H1 (cell line): ENCODE data around the gene GRIK4. TPM values are rescaled to one million over a fixed set of nuclear protein-coding genes. Genes with fewer than 3 reads are reported as not detected.

ENCODE experiments used
- CTCF ChIA-PET: fragments of 300-600 bp; sonication (Branson Sonifier 250); formaldehyde crosslinking; loops from one replicate; lab custom pipeline; 2021; ENCODE audit not compliant: partially characterized antibody; lab: Charles Lee
- POLR2A ChIA-PET: fragments of 300-600 bp; sonication (Branson Sonifier 250); formaldehyde crosslinking; loops from one replicate; lab custom pipeline; 2021; ENCODE audit warnings: inconsistent platforms; ENCODE audit not compliant: partially characterized antibody; lab: Charles Lee
- DNase-seq, 2 experiments: peaks; one replicate each; pipeline versions ENCODE4 v3.0.0 to v3.0.0-alpha.2; 2010 to 2022; ENCODE audit warnings: low spot score in 2 of 2, low read depth in 1 of 2, mixed read lengths in 1 of 2
- FAIRE-seq: peaks from 2 replicates; lab custom pipeline; 2011; peaks lifted over from hg19 to GRCh38; lab: Jason Lieb, UNC
- H2AFZ ChIP-seq: 2 replicates; pipeline ENCODE4 v1.8.1; 2012; ENCODE audit warnings: low read length, inconsistent platforms
- H2AK5ac ChIP-seq: 2 replicates; pipeline ENCODE4 v1.6.1; 2013; ENCODE audit warnings: low read depth, low read length
- H2BK120ac ChIP-seq: replicated peaks from 2 replicates; pipeline ENCODE3; 2013; ENCODE audit warnings: low read depth, low read length, inconsistent platforms
- H2BK12ac ChIP-seq: 2 replicates; pipeline ENCODE4 v1.6.1; 2013; ENCODE audit warnings: low read depth, low read length
- H2BK15ac ChIP-seq: 2 replicates; pipeline ENCODE4 v1.6.1; 2013; ENCODE audit warnings: low read length
- H2BK20ac ChIP-seq: 2 replicates; pipeline ENCODE4 v1.6.1; 2013; ENCODE audit warnings: low read length
- H2BK5ac ChIP-seq: 2 replicates; pipeline ENCODE4 v1.6.1; 2013; ENCODE audit warnings: low read depth, low read length
- H3K14ac ChIP-seq: 2 replicates; pipeline ENCODE4 v1.6.1; 2013; ENCODE audit warnings: inconsistent platforms; ENCODE audit not compliant: insufficient read length
- H3K18ac ChIP-seq: 2 replicates; pipeline ENCODE4 v1.6.1; 2013; ENCODE audit warnings: low read length; ENCODE audit errors: extremely low read depth
- H3K23ac ChIP-seq: 2 replicates; pipeline ENCODE4 v1.6.1; 2013; ENCODE audit warnings: inconsistent platforms; ENCODE audit not compliant: insufficient read length
- H3K23me2 ChIP-seq: 2 replicates; pipeline ENCODE4 v1.6.1; 2013; ENCODE audit warnings: low read depth, low read length
- H3K27ac ChIP-seq: 2 replicates; pipeline ENCODE4 v1.6.1; 2011; ENCODE audit warnings: low read depth, low read length, inconsistent platforms
- H3K27me3 ChIP-seq, 4 experiments: replicated peaks in 1 of 4; 1 replicate in 1 of 4; 2 replicates in 3 of 4; pipeline versions ENCODE4 v1.6.1 to v1.8.1; 2011 to 2013; ENCODE audit warnings: low read length in 3 of 4, mild to moderate bottlenecking in 3 of 4, inconsistent platforms in 2 of 4, mixed read lengths in 2 of 4, moderate library complexity in 1 of 4; ENCODE audit not compliant: control insufficient read depth in 3 of 4, insufficient read depth in 3 of 4; ENCODE audit errors: extremely low read depth in 1 of 4
- H3K36me3 ChIP-seq, 4 experiments: 2 replicates each; pipeline versions ENCODE4 v1.6.1 to v1.8.1; 2011 to 2013; ENCODE audit warnings: mild to moderate bottlenecking in 4 of 4, low read length in 3 of 4, moderate library complexity in 2 of 4, control low read depth in 1 of 4, inconsistent platforms in 1 of 4; ENCODE audit not compliant: insufficient read depth in 4 of 4, control insufficient read depth in 2 of 4
- H3K4ac ChIP-seq: replicated peaks from 2 replicates; pipeline ENCODE3; 2013; ENCODE audit warnings: low read length, low read depth, mixed read lengths, inconsistent platforms; ENCODE audit not compliant: insufficient read length
- H3K4me1 ChIP-seq, 4 experiments: replicated peaks in 1 of 4; 1 replicate in 1 of 4; 2 replicates in 3 of 4; pipeline versions ENCODE4 v1.6.1 to v1.8.1; 2011 to 2013; ENCODE audit warnings: low read length in 3 of 4, inconsistent platforms in 2 of 4, mixed read lengths in 1 of 4; ENCODE audit not compliant: insufficient read depth in 4 of 4, control insufficient read depth in 3 of 4
- H3K4me2 ChIP-seq, 2 experiments: 2 replicates each; pipeline versions ENCODE4 v1.6.1 to v1.8.1; 2011 to 2013; ENCODE audit warnings: low read depth in 2 of 2, low read length in 2 of 2, control low read depth in 1 of 2, inconsistent platforms in 1 of 2, mild to moderate bottlenecking in 1 of 2; ENCODE audit not compliant: insufficient read depth in 1 of 2
- H3K4me3 ChIP-seq, 4 experiments: fragments of 200-600, 300-600 bp in 1 of 4; sonication (generic), shearing (Covaris generic), sonication (Bioruptor Twin) in 1 of 4; 2 replicates each; pipeline versions ENCODE4 v1.5.1 to v1.8.1; 2011 to 2016; ENCODE audit warnings: low read length in 4 of 4, low read depth in 3 of 4, control low read depth in 2 of 4, inconsistent platforms in 2 of 4, mild to moderate bottlenecking in 2 of 4, mixed read lengths in 1 of 4, moderate library complexity in 1 of 4; ENCODE audit not compliant: insufficient read depth in 2 of 4; ENCODE audit errors: extremely low read depth in 1 of 4
- H3K56ac ChIP-seq: replicated peaks from 2 replicates; pipeline ENCODE3; 2013; ENCODE audit warnings: low read depth, mild to moderate bottlenecking, mixed read lengths, low read length, inconsistent platforms; ENCODE audit not compliant: insufficient read length
- H3K79me1 ChIP-seq: 2 replicates; pipeline ENCODE4 v1.6.1; 2013; ENCODE audit warnings: low read depth, low read length, control low read depth
- H3K79me2 ChIP-seq, 2 experiments: 2 replicates each; pipeline versions ENCODE4 v1.6.1 to v1.8.1; 2012 to 2013; ENCODE audit warnings: low read length in 2 of 2, mild to moderate bottlenecking in 2 of 2, inconsistent platforms in 1 of 2; ENCODE audit not compliant: insufficient read depth in 2 of 2, control insufficient read depth in 1 of 2
- H3K9ac ChIP-seq, 4 experiments: replicated peaks in 1 of 4; 1 replicate in 1 of 4; 2 replicates in 3 of 4; pipeline versions ENCODE4 v1.6.1 to v1.8.1; 2011 to 2013; ENCODE audit warnings: low read depth in 3 of 4, low read length in 3 of 4, control low read depth in 2 of 4, mild to moderate bottlenecking in 2 of 4, moderate library complexity in 2 of 4, inconsistent platforms in 1 of 4; ENCODE audit errors: extremely low read depth in 1 of 4
- H3K9me3 ChIP-seq, 2 experiments: 2 replicates each; pipeline versions ENCODE4 v1.6.1 to v1.8.1; 2012 to 2013; ENCODE audit warnings: mild to moderate bottlenecking in 2 of 2, moderate library complexity in 2 of 2, control low read depth in 1 of 2, inconsistent platforms in 1 of 2, low read depth in 1 of 2, low read length in 1 of 2, mixed read lengths in 1 of 2; ENCODE audit not compliant: insufficient read depth in 2 of 2
- H4K20me1 ChIP-seq, 2 experiments: replicated peaks in 1 of 2; 2 replicates each; pipeline versions ENCODE3 to v1.8.1; 2011 to 2013; ENCODE audit warnings: inconsistent platforms in 2 of 2, low read length in 2 of 2, mild to moderate bottlenecking in 1 of 2; ENCODE audit not compliant: insufficient read depth in 2 of 2, control insufficient read depth in 1 of 2
- H4K5ac ChIP-seq: 2 replicates; pipeline ENCODE4 v1.6.1; 2013; ENCODE audit warnings: low read length, low read depth, mixed read lengths, inconsistent platforms; ENCODE audit not compliant: insufficient read length
- H4K8ac ChIP-seq: 2 replicates; pipeline ENCODE4 v1.8.0; 2013; ENCODE audit warnings: mild to moderate bottlenecking, moderate library complexity, low read length, inconsistent platforms; ENCODE audit not compliant: insufficient read depth; ENCODE audit errors: extremely low read depth
- H4K91ac ChIP-seq: replicated peaks from 2 replicates; pipeline ENCODE3; 2013; ENCODE audit warnings: low read length, mixed read lengths, inconsistent platforms; ENCODE audit not compliant: insufficient read length
- CTBP2 ChIP-seq: IDR thresholded peaks from 2 replicates; pipeline ENCODE4 v1.7.0; 2011; ENCODE audit warnings: borderline replicate concordance, mild to moderate bottlenecking, moderate library complexity, mixed read lengths, low read length; ENCODE audit not compliant: insufficient read depth, insufficient read length
- FOSL1 ChIP-seq: IDR thresholded peaks from 2 replicates; pipeline ENCODE4 v1.6.1; 2011; ENCODE audit warnings: mild to moderate bottlenecking, low read depth, low read length, moderate library complexity; ENCODE audit not compliant: insufficient read depth
- NANOG ChIP-seq: IDR thresholded peaks from 2 replicates; pipeline ENCODE4 v1.6.1; 2011; ENCODE audit warnings: low read length, low read depth, mild to moderate bottlenecking, inconsistent platforms; ENCODE audit not compliant: insufficient read depth, poor library complexity, severe bottlenecking
- RBBP5 ChIP-seq: IDR thresholded peaks from 2 replicates; pipeline ENCODE4 v1.7.1; 2012; ENCODE audit warnings: low read depth, mild to moderate bottlenecking, inconsistent platforms, low read length, moderate library complexity, borderline replicate concordance
- SRF ChIP-seq: IDR thresholded peaks from 2 replicates; pipeline ENCODE4 v1.6.1; 2011; ENCODE audit warnings: mild to moderate bottlenecking, low read depth, low read length, moderate library complexity
- YY1 ChIP-seq: IDR thresholded peaks from 2 replicates; pipeline ENCODE4 v1.6.1; 2011; ENCODE audit warnings: low read depth, mild to moderate bottlenecking, low read length
- WGBS, 2 experiments: shearing (Covaris generic) in 1 of 2; methylation state at CpG; one replicate each; pipeline versions ENCODE4 v1.1.6 to v1.1.7; 2013 to 2015; ENCODE audit warnings: low lambda C conversion rate in 2 of 2, mixed read lengths in 2 of 2, inconsistent platforms in 1 of 2, low coverage in 1 of 2, missing lambda C conversion rate in 1 of 2; ENCODE audit not compliant: insufficient replicate concordance in 2 of 2, insufficient coverage in 1 of 2, insufficient read length in 1 of 2; ENCODE audit errors: extremely low coverage in 1 of 2, missing lambda C conversion rate in 1 of 2; 5-methylcytosine and 5-hydroxymethylcytosine counted together
- polyA plus RNA-seq, 7 experiments: library from polyadenylated mRNA; depleted of rRNA in 3 of 7; stranded (reverse) in 5 of 7; unstranded in 2 of 7; fragments of >200 nt in 5 of 7; fragments of 200-250 nt in 2 of 7; gene quantifications; 1 replicate in 5 of 7; 2 replicates in 1 of 7; 4 replicates in 1 of 7; pipeline versions ENCODE4 v1.2.1 to v1.2.3, GENCODE V29; 2011 to 2013; ENCODE audit warnings: missing spikeins in 2 of 7, mixed read lengths in 2 of 7
- total RNA-seq: library from RNA; stranded (reverse); fragmentation: NEBNext Ultra II Directional; extraction: Animal tissue kit (Norgen Biotek cat#: 25700); gene quantifications from 2 replicates; pipeline ENCODE4 v1.2.1, GENCODE V29; 2021

Gene GRIK4
- total and polyA plus RNA-seq, 2 of the 8 experiments (the other 6 are each of a cell fraction or from before 2014, with no cell fraction given): 1.2 to 2.9 TPM

GRCh38 chr11:120615391-120615790, 103.8 kb downstream of the GRIK4 start:
- WGBS, 2 experiments: 49% methylated on average over 2 of the region's 2 CpGs; no CpG with 5 or more reads in 1 of the 2 experiments
- Histone ChIP-seq H3K9ac (no peak overlapping the region), H3K23ac (no peak overlapping the region), H4K20me1 (no peaks in the 10 kb centered on the region), H3K56ac (no peak overlapping the region), H3K14ac (no peak overlapping the region), H2AK5ac (no peak overlapping the region), H3K4me3 (no peak overlapping the region), H3K79me1 (no peaks in the 10 kb centered on the region), H2BK15ac (no peak overlapping the region), H4K5ac (no peak overlapping the region), H3K23me2 (no peaks in the 10 kb centered on the region), H3K27me3 (no peaks in the 10 kb centered on the region), H3K27ac (no peak overlapping the region), H3K9me3 (peaks cover 18 to 22% of the 10 kb centered on the region in 2 experiments), H2AFZ (no peak overlapping the region), H3K4me1 (peaks cover 0 to 3% (median under 1%) of the 10 kb centered on the region in 4 experiments; a peak in 3 of 7 replicates), H3K36me3 (no peaks in the 10 kb centered on the region), H3K4me2 (no peak overlapping the region), H3K18ac (no peak overlapping the region), H2BK5ac (no peak overlapping the region), H2BK120ac (no peak overlapping the region), H4K91ac (no peak overlapping the region), H4K8ac (no peak overlapping the region), H2BK12ac (no peak overlapping the region), H3K79me2 (no peaks in the 10 kb centered on the region), H3K4ac (no peak overlapping the region), H2BK20ac (no peak overlapping the region)
- FAIRE-seq: no peak
- ChIA-PET CTCF (interaction anchor here (0.7 to 14.6 kb wide), 9 partner anchors 10 to 187 kb away, joined by 3 to 155 read pairs (median 5); no protein-coding TSS in a partner anchor), POLR2A (no interaction called here)
- DNase-seq: no peak
- TF ChIP-seq SRF (no peak), RBBP5 (no peak), YY1 (no peak), FOSL1 (no peak), NANOG (no peak), CTBP2 (no peak)
